Liver (tissue), 9 donors: ENCODE data around the gene SMIM29. TPM values are rescaled to one million over a fixed set of nuclear protein-coding genes. Genes with fewer than 3 reads are reported as not detected.

ENCODE experiments used
- DNase-seq: peaks from one replicate; pipeline ENCODE4 v3.0.0-alpha.2; 2017; ENCODE audit warnings: low spot score
- H3K27ac ChIP-seq, 2 donors: one replicate each; pipeline ENCODE4 v1.7.0; 2013; ENCODE audit warnings: inconsistent platforms in 2 of 2, low read length in 2 of 2, control low read depth in 1 of 2, low read depth in 1 of 2, mild to moderate bottlenecking in 1 of 2
- H3K27me3 ChIP-seq, 4 donors: one replicate each; pipeline versions ENCODE4 v1.6.1 to v1.7.0; 2013; ENCODE audit warnings: low read length in 3 of 4, inconsistent platforms in 1 of 4, mild to moderate bottlenecking in 1 of 4, moderate library complexity in 1 of 4; ENCODE audit not compliant: control insufficient read depth in 4 of 4, insufficient read depth in 4 of 4
- H3K36me3 ChIP-seq, 4 donors: one replicate each; pipeline versions ENCODE4 v1.6.1 to v1.7.0; 2013; ENCODE audit warnings: low read length in 3 of 4, mild to moderate bottlenecking in 3 of 4, low read depth in 1 of 4, moderate library complexity in 1 of 4; ENCODE audit not compliant: control insufficient read depth in 4 of 4, insufficient read depth in 3 of 4
- H3K4me1 ChIP-seq, 4 donors: one replicate each; pipeline versions ENCODE4 v1.6.1 to v1.7.0; 2013; ENCODE audit warnings: low read length in 3 of 4, mild to moderate bottlenecking in 3 of 4, moderate library complexity in 1 of 4; ENCODE audit not compliant: control insufficient read depth in 4 of 4, insufficient read depth in 4 of 4
- H3K4me3 ChIP-seq, 3 donors: one replicate each; pipeline versions ENCODE4 v1.6.1 to v1.7.0; 2013; ENCODE audit warnings: low read length in 3 of 3, control low read depth in 1 of 3, low read depth in 1 of 3, mild to moderate bottlenecking in 1 of 3
- H3K9ac ChIP-seq, 2 donors: one replicate each; pipeline ENCODE4 v1.7.0; 2013; ENCODE audit warnings: low read length in 2 of 2, mild to moderate bottlenecking in 2 of 2, moderate library complexity in 2 of 2, control low read depth in 1 of 2, low read depth in 1 of 2
- H3K9me3 ChIP-seq, 4 donors: one replicate each; pipeline versions ENCODE4 v1.6.1 to v1.7.0; 2013; ENCODE audit warnings: low read length in 3 of 4; ENCODE audit not compliant: control insufficient read depth in 4 of 4
- ATF3 ChIP-seq: IDR thresholded peaks from 2 replicates; pipeline ENCODE4 v1.6.1; 2016; ENCODE audit warnings: antibody characterized with exemption
- CTCF ChIP-seq: fragments of 150-350 bp; IDR thresholded peaks from 2 replicates; pipeline ENCODE4 v1.5.1; 2017; ENCODE audit warnings: improper control_type of control experiment, low read depth, low read length; ENCODE audit not compliant: missing input control
- EGR1 ChIP-seq, 2 donors: IDR thresholded peaks; 2 replicates each; pipeline ENCODE4 v1.6.1; 2016 to 2018; ENCODE audit warnings: antibody characterized with exemption in 2 of 2, low read depth in 2 of 2
- FOXA1 ChIP-seq: IDR thresholded peaks from 2 replicates; pipeline ENCODE4 v1.6.1; 2016; ENCODE audit warnings: antibody characterized with exemption
- FOXA2 ChIP-seq: IDR thresholded peaks from 2 replicates; pipeline ENCODE4 v1.6.1; 2016; ENCODE audit warnings: antibody characterized with exemption
- GABPA ChIP-seq, 2 donors: IDR thresholded peaks in 1 of 2; conservative IDR thresholded peaks in 1 of 2; 2 replicates each; pipeline ENCODE4 v1.6.1; 2016; ENCODE audit warnings: antibody characterized with exemption in 2 of 2, mild to moderate bottlenecking in 1 of 2, moderate library complexity in 1 of 2
- HNF4A ChIP-seq, 2 donors: conservative IDR thresholded peaks; 2 replicates each; pipeline ENCODE4 v1.6.1; 2016; ENCODE audit warnings: antibody characterized with exemption in 2 of 2, mild to moderate bottlenecking in 2 of 2
- HNF4G ChIP-seq: IDR thresholded peaks from 2 replicates; pipeline ENCODE4 v1.6.1; 2016; ENCODE audit warnings: antibody characterized with exemption
- JUND ChIP-seq, 2 donors: IDR thresholded peaks; 2 replicates each; pipeline ENCODE4 v1.6.1; 2016; ENCODE audit warnings: antibody characterized with exemption in 2 of 2
- MAX ChIP-seq: IDR thresholded peaks from 2 replicates; pipeline ENCODE4 v1.6.1; 2016; ENCODE audit warnings: antibody characterized with exemption
- NR2F2 ChIP-seq: IDR thresholded peaks from 2 replicates; pipeline ENCODE4 v1.6.1; 2016; ENCODE audit warnings: antibody characterized with exemption
- RAD21 ChIP-seq, 2 donors: IDR thresholded peaks; 2 replicates each; pipeline ENCODE4 v1.6.1; 2016; ENCODE audit warnings: antibody characterized with exemption in 2 of 2, mild to moderate bottlenecking in 2 of 2
- REST ChIP-seq: IDR thresholded peaks from 2 replicates; pipeline ENCODE4 v1.6.1; 2016; ENCODE audit warnings: antibody characterized with exemption, mild to moderate bottlenecking
- RXRA ChIP-seq, 2 donors: IDR thresholded peaks; 2 replicates each; pipeline ENCODE4 v1.6.1; 2017 to 2018; ENCODE audit warnings: antibody characterized with exemption in 2 of 2, mild to moderate bottlenecking in 1 of 2
- SP1 ChIP-seq: IDR thresholded peaks from 2 replicates; pipeline ENCODE4 v1.6.1; 2018; ENCODE audit warnings: antibody characterized with exemption, mild to moderate bottlenecking
- TAF1 ChIP-seq: conservative IDR thresholded peaks from 2 replicates; pipeline ENCODE4 v1.6.1; 2016; ENCODE audit warnings: antibody characterized with exemption, mild to moderate bottlenecking
- YY1 ChIP-seq: IDR thresholded peaks from 2 replicates; pipeline ENCODE4 v1.6.1; 2016; ENCODE audit warnings: antibody characterized with exemption, mild to moderate bottlenecking
- ZBTB33 ChIP-seq: IDR thresholded peaks from 2 replicates; pipeline ENCODE4 v1.6.1; 2016; ENCODE audit warnings: antibody characterized with exemption
- WGBS: extraction: QIAGEN DNeasy Blood & Tissue Kit; methylation state at CpG from one replicate; pipeline ENCODE4 v1.1.7; 2013; 5-methylcytosine and 5-hydroxymethylcytosine counted together
- polyA plus RNA-seq, 2 donors: library from polyadenylated mRNA; stranded (reverse) in 1 of 2; unstranded in 1 of 2; fragments of 200-250 nt in 1 of 2; fragments of >200 nt in 1 of 2; fragmentation: Nextera tagmentation in 1 of 2; extraction: Ambion mirVana in 1 of 2; gene quantifications; one replicate each; pipeline versions ENCODE4 v1.2.1 to v1.2.3, GENCODE V29; 2013 to 2015
- total RNA-seq, 2 donors: library from RNA; depleted of rRNA; stranded (reverse); fragments of >200 nt; gene quantifications; one replicate each; pipeline ENCODE4 v1.2.3, GENCODE V29; 2014
- donor health status: healthy.
- donor health status: healthy.
- donor health status: healthy.
- donor health status: healthy.
- donor health status: healthy.

SMIM29 gene
- total and polyA plus RNA-seq, 4 donors = 2.4 to 11.3 (median 6.7) TPM

GRCh38 chr6:34230653-34231371 lies 18.0 kb downstream of the SMIM29 start:
- H3K27ac ChIP-seq = no peak overlapping the region
- WGBS = 89% methylated on average over 5 of the region's 5 CpGs
- H3K4me3 ChIP-seq = no peak overlapping the region
- H3K9me3 ChIP-seq = no peaks in the 10 kb centered on the region
- peaks cover 0 to 1% (median under 1%) of the 10 kb centered on the region in 4 donors for H3K4me1 ChIP-seq
- H3K27me3 ChIP-seq = no peaks in the 10 kb centered on the region
- H3K9ac ChIP-seq = no peak overlapping the region
- no peaks in the 10 kb centered on the region for H3K36me3 ChIP-seq
- TF ChIP-seq SP1 = no peak
- TF ChIP-seq FOXA2 = no peak
- no peak for TF ChIP-seq RAD21 (IDR thresholded peaks at IDR 0.05)
- no peak for TF ChIP-seq JUND (IDR thresholded peaks at IDR 0.05)
- no peak for TF ChIP-seq ATF3
- no peak for TF ChIP-seq MAX
- TF ChIP-seq ZBTB33 = no peak
- no peak for TF ChIP-seq HNF4A (conservative IDR thresholded peaks at IDR 0.05)
- no peak for TF ChIP-seq HNF4G
- no peak for DNase-seq

- Histone ChIP-seq H3K27me3 (no peaks in the 10 kb centered on the region), H3K9ac (no peak overlapping the region), H3K27ac (no peak overlapping the region), H3K36me3 (no peaks in the 10 kb centered on the region), H3K4me1 (peaks cover 0 to 5% (median 2%) of the 10 kb centered on the region in 4 donors), H3K9me3 (no peaks in the 10 kb centered on the region), H3K4me3 (no peak overlapping the region)
- no peak for DNase-seq
- WGBS = 96% methylated on average over 8 of the region's 8 CpGs
- TF ChIP-seq MAX = no peak
- no peak for TF ChIP-seq RXRA (IDR thresholded peaks at IDR 0.05)
- TF ChIP-seq ATF3 = no peak
- no peak for TF ChIP-seq REST
- TF ChIP-seq JUND (IDR thresholded peaks at IDR 0.05) = no peak
- TF ChIP-seq YY1 = no peak
- TF ChIP-seq RAD21 (IDR thresholded peaks at IDR 0.05) = no peak
- no peak for TF ChIP-seq CTCF
- no peak for TF ChIP-seq HNF4G
- no peak for TF ChIP-seq GABPA (IDR thresholded peaks at IDR 0.05 in 1 of 2, conservative IDR thresholded peaks at IDR 0.05 in 1 of 2)
- TF ChIP-seq FOXA1 = no peak
- no peak for TF ChIP-seq NR2F2
- TF ChIP-seq TAF1 = no peak
- no peak for TF ChIP-seq SP1
- TF ChIP-seq ZBTB33 = no peak
- TF ChIP-seq EGR1 (IDR thresholded peaks at IDR 0.05; ENCODE audit: low read depth in 2 of 2) = no peak
- no peak for TF ChIP-seq FOXA2
- TF ChIP-seq HNF4A (conservative IDR thresholded peaks at IDR 0.05) = no peak
These were observed 18.9 kb downstream of the SMIM29 start for GRCh38 chr6:34229877-34230276.
